ENCODE results near the gene GALNT10. TPM values are rescaled to one million over a fixed set of nuclear protein-coding genes. Genes with fewer than 3 reads are reported as not detected.

The GALNT10 gene
- total RNA-seq, 2 donors from 2014 or later, result 21.7 to 27.1 TPM

GRCh38 chr5:154268073-154268472 is 77.5 kb downstream of the GALNT10 start:
- Histone ChIP-seq H3K4me1 (replicated peaks) (no peaks in the 10 kb centered on the region), H3K9me3 (no peaks in the 10 kb centered on the region), H3K27me3 (replicated peaks; ENCODE audit: insufficient read depth) (no peaks in the 10 kb centered on the region), H3K4me3 (no peak overlapping the region), H3K27ac (no peak overlapping the region), H3K36me3 (no peaks in the 10 kb centered on the region)
- TF ChIP-seq CTCF (IDR thresholded peaks at IDR 0.05) (no peak), POLR2A (IDR thresholded peaks at IDR 0.05) (no peak), POLR2AphosphoS5 (IDR thresholded peaks at IDR 0.05) (no peak)
- WGBS, result 46% methylated on average over 3 of the region's 3 CpGs
- no peak for DNase-seq (ENCODE audit: low spot score)
- intact Hi-C loops (cut with DNase I), result loop anchor here (10.0 kb wide), 1 partner anchor 53 kb away; no protein-coding TSS in a partner anchor

GRCh38 chr5:154269414-154269813 is 78.9 kb downstream of the GALNT10 start:
- intact Hi-C loops (cut with DNase I), result loop anchor here (10.0 kb wide), 1 partner anchor 55 kb away; no protein-coding TSS in a partner anchor
- Histone ChIP-seq H3K4me1 (replicated peaks) (no peaks in the 10 kb centered on the region), H3K9me3 (no peaks in the 10 kb centered on the region), H3K27me3 (replicated peaks; ENCODE audit: insufficient read depth) (no peaks in the 10 kb centered on the region), H3K4me3 (no peak overlapping the region), H3K27ac (no peak overlapping the region), H3K36me3 (no peaks in the 10 kb centered on the region)
- DNase-seq (ENCODE audit: low spot score), result no peak
- 82% methylated on average over 3 of the region's 3 CpGs for WGBS
- no peak for TF ChIP-seq CTCF (IDR thresholded peaks at IDR 0.05)
- no peak for TF ChIP-seq POLR2AphosphoS5 (IDR thresholded peaks at IDR 0.05)
- no peak for TF ChIP-seq POLR2A (IDR thresholded peaks at IDR 0.05)

GRCh38 chr5:154271466-154271865 is 80.9 kb downstream of the GALNT10 start:
- TF ChIP-seq CTCF (IDR thresholded peaks at IDR 0.05) (no peak), POLR2AphosphoS5 (IDR thresholded peaks at IDR 0.05) (no peak), POLR2A (IDR thresholded peaks at IDR 0.05) (no peak)
- Histone ChIP-seq H3K9me3 (no peaks in the 10 kb centered on the region), H3K4me3 (no peak overlapping the region), H3K36me3 (no peaks in the 10 kb centered on the region), H3K27ac (no peak overlapping the region), H3K27me3 (replicated peaks; ENCODE audit: insufficient read depth) (no peaks in the 10 kb centered on the region), H3K4me1 (replicated peaks) (no peaks in the 10 kb centered on the region)
- intact Hi-C loops (cut with DNase I), result loop anchor here (10.0 kb wide), 1 partner anchor 103 kb away; no protein-coding TSS in a partner anchor
- 85% methylated on average over 1 of the region's 1 CpG for WGBS
- no peak for DNase-seq (ENCODE audit: low spot score)

- no peaks in the 10 kb centered on the region for H3K4me1 ChIP-seq (replicated peaks)
- intact Hi-C loops (cut with DNase I), result loop anchor here (10.0 kb wide), 1 partner anchor 103 kb away; no protein-coding TSS in a partner anchor
- DNase-seq (ENCODE audit: low spot score), result no peak
- TF ChIP-seq POLR2A (IDR thresholded peaks at IDR 0.05) (no peak), CTCF (IDR thresholded peaks at IDR 0.05) (no peak), POLR2AphosphoS5 (IDR thresholded peaks at IDR 0.05) (no peak)
- H3K36me3 ChIP-seq, result no peaks in the 10 kb centered on the region
- no peaks in the 10 kb centered on the region for H3K9me3 ChIP-seq
- 83% methylated on average over 6 of the region's 6 CpGs for WGBS
- H3K27me3 ChIP-seq (replicated peaks; ENCODE audit: insufficient read depth), result no peaks in the 10 kb centered on the region
- no peak overlapping the region for H3K27ac ChIP-seq
- no peak overlapping the region for H3K4me3 ChIP-seq
Observed at GRCh38 chr5:154271936-154272514, 81.5 kb downstream of the GALNT10 start.

- WGBS, result 11% methylated on average over 3 of the region's 3 CpGs
- Histone ChIP-seq H3K36me3 (no peaks in the 10 kb centered on the region), H3K4me3 (no peak overlapping the region), H3K27ac (no peak overlapping the region), H3K27me3 (replicated peaks; ENCODE audit: insufficient read depth) (no peaks in the 10 kb centered on the region), H3K4me1 (replicated peaks) (no peaks in the 10 kb centered on the region), H3K9me3 (no peaks in the 10 kb centered on the region)
- no peak for DNase-seq (ENCODE audit: low spot score)
- TF ChIP-seq POLR2AphosphoS5 (IDR thresholded peaks at IDR 0.05) (peak; percentile 6), CTCF (IDR thresholded peaks at IDR 0.05) (no peak), POLR2A (IDR thresholded peaks at IDR 0.05) (no peak)
- intact Hi-C loops (cut with DNase I), result loop anchor here (10.0 kb wide), 1 partner anchor 102 kb away; no protein-coding TSS in a partner anchor
Observed at GRCh38 chr5:154273028-154273617, 82.6 kb downstream of the GALNT10 start.
